ENCODE measurements around the gene C11orf52. TPM values are rescaled to one million over a fixed set of nuclear protein-coding genes. Genes with fewer than 3 reads are reported as not detected.

The C11orf52 gene
- total and polyA plus RNA-seq, 2 donors (not counting 3 experiments of a cell fraction or from before 2014, with no cell fraction given): 0.31 to 0.76 TPM

- Histone ChIP-seq H3K4me3 (replicated peaks in 1 of 3; ENCODE audit: insufficient read depth in 1 of 3, low read depth in 1 of 3, low read length in 3 of 3) (no peak overlapping the region), H4K20me1 (replicated peaks; ENCODE audit: control insufficient read depth, extremely low read depth, insufficient read depth, low read length) (no peaks in the 10 kb centered on the region), H3K9me1 (replicated peaks; ENCODE audit: control insufficient read depth, extremely low read depth, insufficient read depth, low read length) (no peaks in the 10 kb centered on the region), H3K79me2 (ENCODE audit: control insufficient read depth, insufficient read depth, low read length) (no peaks in the 10 kb centered on the region), H3K27me3 (ENCODE audit: control insufficient read depth in 2 of 2, insufficient read depth in 2 of 2, low read length in 2 of 2) (no peaks in the 10 kb centered on the region), H3K9me3 (replicated peaks; ENCODE audit: control insufficient read depth, insufficient read depth, low read length) (no peaks in the 10 kb centered on the region), H3K4me1 (ENCODE audit: control insufficient read depth, extremely low read depth, insufficient read depth, low read length) (peaks cover 13% of the 10 kb centered on the region), H2AFZ (ENCODE audit: low read depth, low read length) (no peak overlapping the region), H3K4me2 (ENCODE audit: insufficient read depth, low read length) (no peak overlapping the region), H3K9ac (replicated peaks; ENCODE audit: extremely low read depth, insufficient read depth, low read length) (no peak overlapping the region), H3K27ac (ENCODE audit: insufficient read depth, low read depth, low read length) (no peak overlapping the region), H3K36me3 (ENCODE audit: control insufficient read depth in 2 of 2, extremely low read depth in 1 of 2, insufficient read depth in 2 of 2, low read length in 2 of 2) (no peaks in the 10 kb centered on the region)
- intact Hi-C loops (cut with micrococcal nuclease): no loop called here
- no TSS peak for BruUV-seq (replicated peaks)
- DNase-seq (ENCODE audit: low read depth, low spot score) (no peak), FAIRE-seq (no peak)
- POLR2A ChIA-PET: no interaction called here
- CTCF ChIA-PET: no interaction called here
- no peak for TF ChIP-seq MAX (IDR thresholded peaks at IDR 0.05; ENCODE audit: insufficient read depth, insufficient read length)
- dilution Hi-C loops (cut with MboI; ENCODE audit: extremely low pct_ligation_motif_present, low sequenced_read_pairs): no loop called here
Observed at GRCh38 chr11:111967649-111968048, 48.9 kb downstream of the C11orf52 start.

GRCh38 chr11:111969344-111969743 is 50.6 kb downstream of the C11orf52 start:
- H3K9me1 ChIP-seq (replicated peaks; ENCODE audit: control insufficient read depth, extremely low read depth, insufficient read depth, low read length): no peaks in the 10 kb centered on the region
- no peak overlapping the region for H3K4me3 ChIP-seq (replicated peaks in 1 of 3; ENCODE audit: insufficient read depth in 1 of 3, low read depth in 1 of 3, low read length in 3 of 3)
- BruUV-seq (replicated peaks): no TSS peak
- CTCF ChIA-PET: no interaction called here
- H3K9me3 ChIP-seq (replicated peaks; ENCODE audit: control insufficient read depth, insufficient read depth, low read length): no peaks in the 10 kb centered on the region
- H4K20me1 ChIP-seq (replicated peaks; ENCODE audit: control insufficient read depth, extremely low read depth, insufficient read depth, low read length): no peaks in the 10 kb centered on the region
- no peak overlapping the region for H3K9ac ChIP-seq (replicated peaks; ENCODE audit: extremely low read depth, insufficient read depth, low read length)
- H3K4me2 ChIP-seq (ENCODE audit: insufficient read depth, low read length): no peak overlapping the region
- no peaks in the 10 kb centered on the region for H3K36me3 ChIP-seq (ENCODE audit: control insufficient read depth in 2 of 2, extremely low read depth in 1 of 2, insufficient read depth in 2 of 2, low read length in 2 of 2)
- H2AFZ ChIP-seq (ENCODE audit: low read depth, low read length): no peak overlapping the region
- no peak for DNase-seq (ENCODE audit: low read depth, low spot score)
- TF ChIP-seq EZH2 (IDR thresholded peaks at IDR 0.05; ENCODE audit: borderline replicate concordance, low read depth, low read length, severe bottlenecking) (no peak), POLR2AphosphoS5 (IDR thresholded peaks at IDR 0.05; ENCODE audit: insufficient read depth, low read depth, low read length) (no peak), MYC (IDR thresholded peaks at IDR 0.05; ENCODE audit: low read depth, low read length) (no peak), CTCF (IDR thresholded peaks at IDR 0.05; ENCODE audit: extremely low read depth in 1 of 2, insufficient read depth in 1 of 2, low read depth in 1 of 2, low read length in 2 of 2) (no peak), FOS (IDR thresholded peaks at IDR 0.05; ENCODE audit: borderline replicate concordance, insufficient read depth, low read length) (no peak), GATA2 (IDR thresholded peaks at IDR 0.05; ENCODE audit: insufficient read depth, insufficient read length, low read depth, low read length) (no peak), JUN (IDR thresholded peaks at IDR 0.05; ENCODE audit: borderline replicate concordance, insufficient read depth, insufficient read length, low read depth) (no peak), POLR2A (IDR thresholded peaks at IDR 0.05; ENCODE audit: low read depth, low read length) (no peak), MAX (IDR thresholded peaks at IDR 0.05; ENCODE audit: insufficient read depth, insufficient read length) (no peak)
- H3K4me1 ChIP-seq (ENCODE audit: control insufficient read depth, extremely low read depth, insufficient read depth, low read length): peaks cover 10% of the 10 kb centered on the region
- H3K79me2 ChIP-seq (ENCODE audit: control insufficient read depth, insufficient read depth, low read length): no peaks in the 10 kb centered on the region
- no peaks in the 10 kb centered on the region for H3K27me3 ChIP-seq (ENCODE audit: control insufficient read depth in 2 of 2, insufficient read depth in 2 of 2, low read length in 2 of 2)
- H3K27ac ChIP-seq (ENCODE audit: insufficient read depth, low read depth, low read length): no peak overlapping the region
- intact Hi-C loops (cut with micrococcal nuclease) (no loop called here), dilution Hi-C loops (cut with MboI; ENCODE audit: extremely low pct_ligation_motif_present, low sequenced_read_pairs) (no loop called here)
- POLR2A ChIA-PET: no interaction called here
- no peak for FAIRE-seq
